ENCODE results near the gene AP5Z1.

DNA sequence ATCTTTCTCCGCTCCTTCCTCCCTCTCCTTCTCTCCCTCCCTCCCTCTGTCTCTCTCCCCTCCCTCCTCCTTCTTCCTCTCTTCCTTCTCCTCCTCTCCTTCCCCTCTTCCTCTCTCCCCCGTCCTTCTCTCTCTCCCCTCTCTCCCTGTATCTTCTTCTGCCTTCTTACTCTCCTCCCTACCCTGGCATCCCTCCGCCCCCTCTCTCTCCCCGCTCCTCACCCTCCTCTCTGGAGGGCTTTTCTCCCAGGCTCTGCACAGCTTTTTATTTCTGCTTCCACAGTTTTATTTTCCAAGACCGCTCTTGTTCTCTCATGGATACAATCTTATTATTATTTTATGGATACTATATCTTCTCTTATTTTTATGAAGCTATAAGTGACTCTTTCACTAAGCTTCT is 32.6 kb downstream of the AP5Z1 start:
- TF ChIP-seq, protein P1, sequence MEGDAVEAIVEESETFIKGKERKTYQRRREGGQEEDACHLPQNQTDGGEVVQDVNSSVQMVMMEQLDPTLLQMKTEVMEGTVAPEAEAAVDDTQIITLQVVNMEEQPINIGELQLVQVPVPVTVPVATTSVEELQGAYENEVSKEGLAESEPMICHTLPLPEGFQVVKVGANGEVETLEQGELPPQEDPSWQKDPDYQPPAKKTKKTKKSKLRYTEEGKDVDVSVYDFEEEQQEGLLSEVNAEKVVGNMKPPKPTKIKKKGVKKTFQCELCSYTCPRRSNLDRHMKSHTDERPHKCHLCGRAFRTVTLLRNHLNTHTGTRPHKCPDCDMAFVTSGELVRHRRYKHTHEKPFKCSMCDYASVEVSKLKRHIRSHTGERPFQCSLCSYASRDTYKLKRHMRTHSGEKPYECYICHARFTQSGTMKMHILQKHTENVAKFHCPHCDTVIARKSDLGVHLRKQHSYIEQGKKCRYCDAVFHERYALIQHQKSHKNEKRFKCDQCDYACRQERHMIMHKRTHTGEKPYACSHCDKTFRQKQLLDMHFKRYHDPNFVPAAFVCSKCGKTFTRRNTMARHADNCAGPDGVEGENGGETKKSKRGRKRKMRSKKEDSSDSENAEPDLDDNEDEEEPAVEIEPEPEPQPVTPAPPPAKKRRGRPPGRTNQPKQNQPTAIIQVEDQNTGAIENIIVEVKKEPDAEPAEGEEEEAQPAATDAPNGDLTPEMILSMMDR (conservative IDR thresholded peaks at IDR 0.05 in 1 of 2, IDR thresholded peaks at IDR 0.05 in 1 of 2; ENCODE audit: extremely low read depth in 1 of 2, insufficient read depth in 1 of 2, low read depth in 1 of 2, low read length in 2 of 2), result no peak
- TF ChIP-seq EZH2 (IDR thresholded peaks at IDR 0.05; ENCODE audit: borderline replicate concordance, low read length), result no peak
